Stimulated activated CD8-positive, alpha-beta memory T cell treated with anti-CD3 and anti-CD28 coated beads, Interleukin-7, amount 100 ng/mL, for 1 hour (primary cell): ENCODE measurements around the gene SCN5A.

Source experiments
- DNase-seq, 2 donors: peaks; one replicate each; pipeline ENCODE4 v3.0.0-alpha.2; 2020; ENCODE audit warnings: low read depth in 2 of 2

Gene SCN5A

DNA sequence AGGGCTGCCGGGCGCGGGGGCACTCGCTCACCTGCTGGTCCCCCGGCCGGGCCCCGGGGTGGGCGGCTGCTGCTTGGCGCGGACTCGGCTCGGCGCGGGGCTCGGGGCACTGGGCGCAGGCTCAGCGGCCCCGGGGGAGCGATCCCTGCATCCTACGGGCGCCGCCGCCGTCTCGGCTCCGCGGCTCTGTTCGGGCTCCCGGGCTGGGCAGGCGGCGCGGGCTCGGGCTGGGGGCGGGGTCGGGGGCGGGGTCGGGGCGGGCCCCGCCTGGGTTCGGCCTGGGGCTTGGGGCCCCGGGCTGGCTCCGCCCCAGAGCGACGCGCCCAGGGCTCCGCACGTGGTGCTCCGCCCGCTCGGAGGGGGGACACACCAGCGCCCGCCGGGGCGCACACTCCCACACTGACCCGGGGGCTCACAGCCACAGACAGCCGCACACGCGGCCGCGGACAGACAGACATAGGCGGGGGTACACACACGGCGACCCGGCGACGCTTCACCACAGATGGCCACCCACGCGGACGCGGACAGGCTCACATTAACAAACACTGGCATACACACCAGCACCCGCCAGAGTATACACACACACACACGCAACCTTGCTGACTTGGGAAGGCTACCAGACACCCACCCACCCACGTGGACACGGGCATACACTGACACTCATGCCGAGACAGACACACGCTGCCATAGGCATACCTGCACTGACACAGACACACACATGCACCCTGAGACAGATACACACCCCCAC is at the start of gene SCN5A:
SCN5A (minus strand) TSS at position 188 of the 748 bp plus-strand sequence. CDS start 16,380 bp downstream, outside the sequence.
- no peak for DNase-seq

DNA sequence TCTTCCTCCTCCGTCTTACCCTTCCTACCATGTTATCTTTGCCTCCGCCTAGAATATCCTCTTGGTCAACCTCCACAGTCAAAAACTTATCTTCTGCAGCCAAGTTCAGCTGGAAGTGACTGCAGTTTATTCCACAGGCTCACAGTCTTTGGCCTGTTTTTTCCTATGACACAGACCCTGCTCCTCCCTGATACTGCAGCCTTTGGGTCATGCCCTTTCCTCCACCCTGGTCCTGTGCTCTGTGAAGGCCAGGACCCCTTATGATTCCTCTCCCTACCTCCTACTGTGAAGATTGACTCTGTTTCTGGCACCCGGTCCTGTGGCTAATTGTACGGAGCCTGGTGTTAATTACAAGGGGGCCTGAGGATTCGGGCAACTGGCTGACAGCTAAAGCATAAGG is 49.3 kb upstream of the SCN5A start:
- DNase-seq, result no peak

DNA sequence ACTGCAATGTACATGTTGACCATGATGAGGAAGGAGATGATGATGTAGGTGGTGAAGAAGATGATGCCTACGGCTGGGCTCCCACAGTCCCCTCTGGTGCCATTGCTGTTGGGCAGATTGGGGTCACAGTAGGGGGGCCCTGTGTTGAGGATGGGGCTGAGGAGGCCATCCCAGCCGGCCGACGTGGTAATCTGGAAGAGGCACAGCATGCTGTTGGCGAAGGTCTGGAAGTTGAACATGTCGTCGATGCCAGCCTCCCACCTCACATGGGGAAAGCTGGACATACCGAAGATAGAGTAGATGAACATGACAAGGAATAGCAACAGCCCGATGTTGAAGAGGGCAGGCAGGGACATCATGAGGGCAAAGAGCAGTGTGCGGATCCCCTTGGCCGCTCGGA is 48.6 kb upstream of the SCN5A start:
- DNase-seq, result no peak

DNA sequence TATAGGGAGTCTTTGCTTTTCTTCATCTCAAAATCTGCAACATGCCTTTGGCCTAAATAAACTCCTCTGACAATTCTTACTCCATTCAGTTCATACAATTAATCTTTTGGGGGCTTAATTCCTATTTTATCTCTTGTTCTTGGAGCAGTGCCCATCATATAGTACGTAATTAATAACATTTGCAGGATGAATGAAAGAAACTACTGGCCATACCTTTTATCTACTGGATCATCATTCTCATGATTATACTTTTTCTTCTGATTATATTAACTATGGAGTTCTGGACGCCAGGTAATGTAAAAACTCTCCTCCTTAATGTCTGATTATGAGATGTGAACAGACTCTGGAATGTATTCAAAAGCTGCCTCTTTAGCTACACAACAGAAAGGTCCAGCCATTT is 46.5 kb upstream of the SCN5A start:
- DNase-seq, result no peak

DNA sequence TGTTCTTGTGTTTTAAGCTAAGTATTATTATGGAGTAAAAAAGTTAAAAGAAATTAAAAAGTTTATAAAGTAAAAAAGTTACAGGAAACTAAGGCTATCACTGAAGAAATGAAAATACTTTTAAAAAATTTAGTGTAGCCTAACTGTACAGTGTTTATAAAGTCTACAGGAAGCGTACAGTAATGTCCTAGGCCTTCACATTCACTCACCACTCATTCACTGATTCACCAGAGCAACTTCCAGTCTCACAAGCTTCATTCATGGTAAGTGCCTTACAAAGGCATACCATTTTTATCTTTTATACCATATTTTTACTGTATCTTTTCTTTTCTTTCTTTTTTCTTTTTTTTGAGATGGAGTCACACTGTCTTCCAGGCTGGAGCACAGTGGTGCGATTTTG is 40.7 kb upstream of the SCN5A start:
- DNase-seq, result no peak

DNA sequence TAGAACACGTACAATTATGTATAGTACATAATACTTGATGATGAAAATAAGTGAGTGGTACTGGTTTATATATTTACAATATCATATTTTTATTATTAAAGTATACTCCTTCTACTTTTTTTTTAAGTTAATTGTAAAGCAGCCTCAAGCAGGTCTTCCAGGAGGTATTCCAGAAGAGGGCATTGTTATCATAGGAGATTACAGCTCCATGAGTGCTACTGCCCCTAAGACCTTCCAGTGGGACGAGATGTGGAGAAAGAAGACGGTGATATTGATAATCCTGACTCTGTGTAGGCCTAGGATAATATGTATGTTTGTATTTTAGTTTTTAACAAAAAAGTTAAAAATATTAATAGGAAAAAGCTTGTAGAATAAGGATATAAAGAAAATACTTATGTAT is 40.3 kb upstream of the SCN5A start:
- no peak for DNase-seq

DNA sequence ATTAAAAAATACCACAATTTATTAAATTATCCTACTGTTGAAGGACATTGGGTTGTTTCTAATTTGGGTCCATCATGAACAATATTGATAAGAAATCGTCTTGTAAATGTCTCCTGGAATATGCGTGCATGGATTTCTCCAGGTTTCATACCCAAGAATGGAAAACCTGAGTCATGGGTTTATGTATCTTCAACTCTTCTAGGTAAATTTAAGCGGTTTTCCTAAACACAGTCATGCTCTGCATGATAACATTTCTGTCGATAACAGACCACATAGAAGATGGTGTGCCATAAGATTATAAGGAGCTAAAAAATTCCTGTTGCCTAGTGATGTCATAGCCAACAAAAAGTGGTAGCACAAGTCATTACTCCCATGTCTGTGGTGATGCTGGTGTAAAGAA is 39.9 kb upstream of the SCN5A start:
- no peak for DNase-seq

DNA sequence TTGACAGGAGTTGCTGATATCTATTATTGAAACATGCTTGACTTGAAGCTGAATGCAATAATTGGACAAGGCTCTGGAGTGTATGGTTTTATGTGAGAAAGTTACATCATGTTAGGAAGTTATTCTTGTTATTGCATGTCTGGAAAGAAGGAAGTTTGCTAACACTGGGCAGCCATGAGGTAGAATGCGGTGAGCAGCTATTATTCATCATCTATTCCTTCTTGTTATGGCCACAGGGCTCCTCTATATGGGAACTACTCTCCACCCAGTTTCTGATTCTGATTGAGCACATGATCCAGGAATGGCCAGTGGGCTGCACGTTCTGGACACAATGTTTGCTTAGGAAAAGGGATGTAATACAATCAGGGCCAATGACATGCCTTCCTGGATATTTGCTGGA is 37.8 kb upstream of the SCN5A start:
- DNase-seq, result no peak

DNA sequence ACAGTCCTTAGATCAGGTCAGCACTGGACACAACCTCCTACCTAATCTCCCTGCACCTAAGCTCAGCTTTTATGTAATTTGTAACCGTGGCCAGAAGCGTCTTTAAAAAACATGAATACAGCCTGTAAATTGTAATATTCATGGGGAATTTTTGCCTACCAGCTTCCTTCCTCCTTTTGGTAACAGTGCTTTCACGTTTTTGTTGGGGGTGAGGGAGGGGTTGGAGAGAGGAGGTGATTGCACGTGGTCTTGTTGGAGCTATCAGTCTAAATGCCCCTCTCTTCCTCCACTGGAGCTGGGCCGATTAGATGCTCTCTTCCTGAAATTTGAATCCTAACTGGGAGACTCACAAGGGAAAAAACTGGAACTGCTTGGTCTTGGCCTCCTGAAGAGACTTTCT is 35.1 kb upstream of the SCN5A start:
- no peak for DNase-seq

DNA sequence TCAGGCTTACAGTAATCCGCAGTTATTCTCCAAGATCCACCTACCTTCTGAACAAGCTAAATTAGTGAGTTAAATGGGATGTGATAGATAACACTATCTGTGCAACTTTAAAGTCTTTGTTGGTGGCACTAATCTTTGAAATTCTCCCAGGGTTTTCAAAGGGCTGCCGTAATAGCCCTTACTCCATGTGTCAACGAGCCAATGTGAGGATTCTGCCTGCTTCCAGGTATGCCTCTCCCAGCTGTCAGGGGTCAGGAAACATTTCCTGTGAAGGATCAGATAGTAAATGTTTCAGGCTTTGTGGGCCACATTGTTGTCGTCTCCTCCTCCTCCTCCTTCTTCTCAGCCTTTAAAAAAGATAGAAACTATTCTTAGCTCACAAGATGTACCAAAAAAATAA is 20.2 kb upstream of the SCN5A start:
- no peak for DNase-seq

DNA sequence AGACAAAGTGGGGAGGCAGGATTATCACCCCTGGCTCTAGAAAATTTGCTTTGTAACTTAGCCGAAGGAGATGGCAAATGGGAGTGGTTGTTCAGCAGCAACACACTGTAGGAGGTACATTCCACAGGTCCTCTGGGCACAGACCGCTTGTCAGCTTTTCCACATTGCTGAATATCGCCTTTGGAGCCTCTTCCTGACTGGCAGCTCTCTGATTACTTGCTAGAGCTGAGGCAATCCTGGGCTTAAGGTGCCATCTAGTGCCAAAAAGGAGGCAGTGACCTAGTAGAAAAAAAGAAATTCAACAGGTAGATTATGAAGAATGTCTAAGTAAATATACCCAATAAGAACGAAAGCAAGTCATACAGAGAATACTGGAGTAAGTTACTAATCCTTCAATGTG is 13.1 kb upstream of the SCN5A start:
- DNase-seq, result no peak

DNA sequence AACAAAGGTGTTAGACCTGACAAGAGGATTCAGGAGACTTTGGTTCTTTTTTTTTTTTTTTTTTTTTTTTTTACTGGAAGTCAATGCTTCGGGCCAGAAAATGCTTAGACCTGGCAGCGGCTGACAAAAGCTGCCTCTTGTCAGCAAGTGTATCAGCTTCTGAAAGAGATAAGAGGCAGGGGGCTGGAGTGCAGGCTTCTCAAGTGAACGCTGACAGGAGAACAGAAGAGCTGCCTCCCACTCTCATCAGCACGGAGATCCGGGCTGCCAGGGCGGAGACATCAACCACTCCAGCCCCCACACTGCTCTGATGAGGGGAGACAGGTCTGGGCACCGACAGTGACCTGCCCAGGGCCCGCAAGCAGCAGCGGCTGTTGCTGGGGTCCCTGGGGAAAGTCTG is 9.4 kb upstream of the SCN5A start:
- DNase-seq, result no peak

DNA sequence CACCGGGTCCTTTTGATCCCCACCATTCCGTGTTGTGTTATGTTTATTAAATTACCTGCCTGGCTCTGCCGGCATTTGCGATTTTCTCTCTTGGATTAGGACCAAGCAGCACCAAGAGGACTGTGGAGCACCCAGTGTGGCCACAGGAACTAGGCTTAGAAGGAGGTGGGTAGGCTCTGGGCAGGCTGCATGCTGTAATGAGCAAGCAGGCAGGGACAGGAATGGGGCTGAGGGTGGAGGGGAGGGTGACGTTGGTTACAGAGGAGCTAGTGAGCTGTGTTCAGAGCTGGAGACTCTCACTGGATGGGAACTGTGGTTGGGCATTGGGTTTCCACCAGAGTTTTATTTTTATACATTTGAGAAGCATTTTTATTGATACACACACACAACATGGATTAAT is 7.9 kb upstream of the SCN5A start:
- DNase-seq, result no peak

DNA sequence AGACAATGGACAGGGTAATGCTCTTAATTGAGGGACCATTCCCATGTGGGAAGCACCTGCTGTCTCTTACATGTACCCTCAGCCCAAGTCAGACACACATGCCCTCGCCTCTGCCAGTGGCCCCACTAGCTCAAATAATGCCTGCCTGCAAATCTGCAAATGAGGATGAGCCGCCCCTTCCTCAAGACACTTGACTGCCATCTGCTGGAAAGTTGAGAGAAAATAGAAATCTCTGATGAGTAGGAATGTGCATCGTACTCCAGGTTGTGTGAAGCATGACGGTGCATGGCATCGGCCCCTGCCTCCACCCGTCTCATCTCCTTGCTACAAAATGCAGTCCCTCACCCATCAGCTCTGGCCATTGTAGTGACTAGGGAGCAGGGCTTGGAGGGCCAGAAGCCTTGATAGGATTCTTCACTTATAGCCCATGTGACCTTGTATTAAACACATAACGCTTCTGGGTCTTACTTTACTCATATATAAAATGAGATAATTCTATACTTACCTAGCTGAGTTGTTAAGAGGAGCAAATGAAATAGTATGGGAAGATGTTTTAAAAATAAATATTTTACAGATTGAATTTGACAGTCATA is 6.3 kb upstream of the SCN5A start:
- no peak for DNase-seq

DNA sequence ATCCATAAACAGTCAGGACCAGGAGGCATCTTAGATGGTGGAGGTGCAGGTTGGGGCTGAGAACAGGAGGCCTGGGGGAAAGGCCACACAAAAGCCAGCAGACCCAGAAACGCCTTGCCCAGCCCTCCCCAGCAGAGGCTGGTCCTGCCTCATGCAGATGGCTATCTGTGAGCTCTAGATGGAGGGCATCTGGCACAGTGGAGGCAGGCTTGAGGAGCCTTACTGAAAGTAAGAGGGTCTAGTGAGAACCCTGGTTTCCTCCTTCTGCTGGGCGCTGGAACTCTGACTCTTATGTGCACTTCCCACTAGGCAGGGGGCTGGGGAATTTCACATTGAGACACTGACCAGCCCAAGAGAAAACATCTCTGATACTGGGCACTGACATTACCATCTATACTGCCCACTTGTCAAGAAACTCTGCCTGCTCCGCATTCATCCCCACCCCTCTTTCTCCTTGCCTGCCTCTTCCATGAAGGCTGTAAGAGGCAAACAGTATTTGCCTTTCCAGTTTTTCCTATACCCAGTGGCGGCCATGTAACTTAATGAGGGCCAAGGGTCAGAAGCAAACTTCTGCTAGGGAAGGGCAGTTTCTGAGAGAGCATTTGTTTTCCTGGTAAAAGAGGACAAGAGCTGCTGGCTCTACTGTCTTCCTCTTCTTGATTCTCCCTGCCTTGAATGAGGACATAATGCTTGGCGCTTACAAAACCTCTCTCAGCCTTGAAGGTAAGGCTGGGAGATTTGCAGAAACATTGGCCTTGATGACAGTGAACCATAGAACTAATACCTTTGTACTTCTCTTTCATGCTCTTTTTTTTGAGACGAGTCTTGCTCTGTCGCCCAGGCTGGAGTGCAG is 4.4 kb upstream of the SCN5A start:
- no peak for DNase-seq

DNA sequence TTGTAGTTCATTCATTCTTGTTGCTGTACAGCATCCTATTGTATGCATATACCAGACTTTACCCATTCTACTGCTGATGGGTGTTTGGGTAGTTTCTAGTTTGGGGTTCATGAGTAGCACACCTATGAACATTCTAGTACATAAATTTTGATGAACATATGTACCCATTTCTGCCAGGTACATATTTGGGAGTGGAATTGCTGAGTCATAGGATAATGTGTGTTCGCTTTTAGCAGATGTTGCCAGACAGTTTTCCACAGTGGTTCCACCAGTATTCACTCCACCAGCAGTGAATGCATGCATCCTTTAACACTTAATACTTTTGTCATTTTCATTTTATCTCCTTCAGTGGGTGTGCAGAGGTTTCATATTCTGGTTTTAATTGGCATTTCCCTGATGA is 3.4 kb upstream of the SCN5A start:
- no peak for DNase-seq

DNA sequence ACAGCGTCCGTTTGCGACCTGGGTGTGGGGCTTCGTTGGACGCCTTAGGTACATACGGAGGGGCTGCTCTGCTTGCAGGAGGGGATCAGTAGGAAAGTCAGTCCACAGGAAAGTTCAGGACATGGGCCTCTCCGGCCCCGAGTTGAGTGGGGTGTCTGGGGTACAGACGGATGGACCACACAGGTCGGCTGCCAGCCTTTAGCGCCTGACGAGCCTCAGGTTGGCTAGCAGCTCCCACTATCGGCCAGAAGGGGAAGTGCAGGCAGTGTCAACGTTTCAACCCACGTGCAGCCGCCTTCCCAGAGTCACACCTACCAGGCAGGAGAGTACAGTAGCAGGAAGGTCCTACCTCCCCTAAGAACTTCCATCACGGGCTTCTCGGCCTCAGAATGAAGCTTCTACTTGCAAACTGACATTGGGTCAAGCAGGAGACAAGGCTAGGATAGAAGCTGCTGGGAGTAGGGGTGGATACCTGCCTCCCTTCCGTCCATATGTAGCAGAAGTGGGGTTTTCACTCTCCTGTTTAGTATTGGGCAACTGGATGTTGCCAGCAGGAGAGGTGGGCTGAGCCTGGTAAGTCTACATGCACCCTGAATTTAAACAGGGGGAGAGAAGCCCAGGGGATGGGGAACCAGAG is 1.8 kb upstream of the SCN5A start:
- peak; percentile 34 to 48 for DNase-seq

DNA sequence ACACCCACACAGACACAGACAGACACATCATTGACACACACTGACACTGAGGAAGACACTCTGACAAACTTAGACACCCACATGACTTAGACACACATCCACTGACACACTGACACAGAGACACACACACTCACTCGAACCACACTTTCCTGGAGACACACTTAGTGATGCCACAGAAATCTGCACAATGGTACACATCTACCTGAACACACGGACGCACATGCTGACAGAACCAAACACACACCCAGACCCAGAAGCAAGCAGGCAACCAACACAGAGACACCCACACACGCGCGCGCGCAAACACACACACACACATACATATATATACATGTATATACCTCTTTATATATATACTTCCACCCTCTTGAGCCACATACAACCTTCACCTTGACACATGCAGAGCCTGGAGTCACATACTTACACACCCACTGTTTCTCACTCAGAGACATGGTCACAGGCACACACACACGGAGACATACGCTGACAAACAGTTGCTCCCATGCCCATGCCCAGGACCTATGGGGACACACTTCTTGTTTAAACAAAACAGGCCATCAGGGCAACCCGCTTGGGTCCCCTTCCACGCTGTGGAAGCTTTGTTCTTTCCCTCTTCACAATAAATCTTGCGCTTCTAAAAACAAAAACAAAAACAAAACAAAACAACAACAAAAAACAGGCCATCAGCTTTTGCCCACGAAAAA is 913 bp upstream of the SCN5A start:
- DNase-seq, result no peak

DNA sequence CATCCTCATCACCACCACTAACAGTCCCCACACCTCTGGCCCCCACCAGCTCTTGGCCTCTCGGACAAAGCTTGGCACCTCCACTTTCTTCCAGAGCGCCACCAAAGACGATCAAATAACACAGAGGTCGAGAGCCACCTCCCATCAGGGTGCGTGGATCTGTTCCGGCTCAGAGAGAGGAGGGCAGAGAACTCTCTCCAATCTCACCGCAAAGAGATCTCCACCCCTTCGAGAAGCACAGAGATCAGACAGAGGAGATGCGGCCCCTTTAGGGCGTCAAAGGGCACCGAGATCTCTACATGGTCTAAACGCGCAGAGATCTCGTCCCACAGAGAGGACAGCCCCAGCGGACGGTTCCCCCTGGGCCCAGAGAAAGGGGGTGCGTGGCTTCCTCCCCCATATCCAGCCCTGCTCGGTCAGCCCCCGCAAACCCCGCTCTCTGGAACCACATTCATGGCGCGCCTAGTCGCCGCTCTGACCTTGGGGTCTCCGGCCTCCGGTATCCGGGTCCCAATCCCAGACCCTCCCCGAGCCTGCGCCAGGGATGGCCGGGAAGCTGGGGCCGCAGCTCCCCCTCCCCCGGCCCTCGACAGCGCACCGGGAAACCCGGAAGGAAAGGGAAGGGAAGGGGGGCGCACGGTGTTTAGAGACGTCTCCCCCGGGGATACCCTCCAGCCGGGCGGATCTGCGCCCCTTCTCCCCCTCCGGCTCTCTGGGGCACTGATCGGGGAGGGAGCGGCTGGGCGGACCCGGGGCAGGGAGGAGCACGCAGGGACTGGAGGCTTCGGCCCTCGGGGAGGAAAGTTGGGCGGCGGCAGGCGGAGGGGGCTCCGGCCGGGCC is 608 bp downstream of the SCN5A start:
- DNase-seq, result no peak

DNA sequence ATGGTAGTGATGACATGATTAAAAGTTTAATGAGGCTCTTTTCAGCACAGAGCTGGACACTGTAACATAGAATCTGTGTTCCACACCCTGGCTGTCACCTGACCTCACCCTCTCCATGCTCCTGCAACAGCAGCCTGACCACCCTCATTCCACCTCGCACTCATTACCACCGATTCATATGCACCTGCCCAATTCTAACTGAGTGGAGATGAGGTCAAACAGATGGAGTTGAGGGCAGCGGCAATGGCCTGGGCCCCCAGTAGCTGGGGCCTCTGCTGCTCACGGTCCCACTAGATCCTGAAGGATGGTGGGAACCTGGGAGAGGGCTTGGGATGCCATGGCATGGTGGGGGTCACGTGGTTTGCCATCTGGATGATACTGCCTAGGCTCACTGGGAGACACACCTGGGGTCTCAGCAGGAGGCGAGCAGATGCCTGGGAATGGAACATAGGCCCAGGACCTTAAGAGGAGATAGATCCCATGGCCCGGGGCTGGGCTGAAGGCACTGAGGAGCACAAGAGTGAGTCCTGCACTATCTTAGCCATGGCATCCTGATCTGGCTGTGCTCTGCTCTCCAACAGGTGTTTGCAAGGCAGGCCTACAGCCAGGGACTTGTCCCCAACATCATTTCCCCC is 1.3 kb downstream of the SCN5A start:
- no peak for DNase-seq
